GM18951 (cell line): ENCODE results near the gene TAF1L.
"Not testable (repeated sequence)": the region's sequence is repeated elsewhere in the genome, so short reads cannot be mapped to it uniquely, and the experiment has no call there.

Experiments used
- POLR2A ChIP-seq: IDR thresholded peaks from 4 replicates; pipeline ENCODE4 v1.6.1; 2011; ENCODE audit warnings: mild to moderate bottlenecking; ENCODE audit not compliant: insufficient read length, insufficient read depth; ENCODE audit errors: extremely low read depth
- in situ Hi-C: fragments of 300-500 bp; cut with MboI; formaldehyde crosslinking; loops from one replicate; pipeline ENCODE4 v1.12.0; 2022; ENCODE audit warnings: low sequenced_read_pairs, mixed read lengths, inconsistent platforms; ENCODE audit not compliant: unreplicated experiment

Gene TAF1L

DNA sequence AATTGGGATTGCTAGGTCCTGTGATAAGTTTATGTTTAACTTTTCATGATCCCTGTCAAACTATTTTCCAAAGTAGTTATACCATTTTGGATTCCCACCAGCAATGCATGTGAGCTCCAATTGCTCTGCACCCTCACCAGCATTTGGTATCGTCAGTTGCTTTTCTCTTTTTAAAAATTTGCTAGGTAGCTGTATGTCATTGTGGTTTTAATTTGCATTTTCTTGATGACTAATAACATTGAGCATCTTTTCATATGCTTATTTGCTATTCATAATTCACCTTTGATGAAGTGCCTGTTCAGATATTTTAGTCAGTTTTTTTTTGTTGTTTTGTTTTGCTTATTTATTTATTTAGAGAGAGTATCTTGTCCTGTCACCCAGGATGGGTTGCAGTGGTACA, 12.5 kb downstream of the TAF1L start:
- in situ Hi-C loops, result no loop called here
- no peak for TF ChIP-seq POLR2A

GRCh38 chr9:32618261-32618660, 17.2 kb downstream of the TAF1L start:
- no peak for TF ChIP-seq POLR2A
- in situ Hi-C loops, result no loop called here

- in situ Hi-C loops, result no loop called here
- no peak for TF ChIP-seq POLR2A
Measured at GRCh38 chr9:32606811-32607210, 28.7 kb downstream of the TAF1L start.

- in situ Hi-C loops, result no loop called here
- TF ChIP-seq POLR2A, result no peak
Measured at GRCh38 chr9:32603914-32604852, 31.3 kb downstream of the TAF1L start.

- in situ Hi-C loops, result not testable (repeated sequence)
Measured at GRCh38 chr9:32599021-32599420, 36.4 kb downstream of the TAF1L start.

- no peak for TF ChIP-seq POLR2A
- in situ Hi-C loops, result no loop called here
Measured at GRCh38 chr9:32596936-32597335, 38.5 kb downstream of the TAF1L start.

GRCh38 chr9:32596096-32596865, 39.2 kb downstream of the TAF1L start:
- in situ Hi-C loops, result no loop called here
- no peak for TF ChIP-seq POLR2A

DNA sequence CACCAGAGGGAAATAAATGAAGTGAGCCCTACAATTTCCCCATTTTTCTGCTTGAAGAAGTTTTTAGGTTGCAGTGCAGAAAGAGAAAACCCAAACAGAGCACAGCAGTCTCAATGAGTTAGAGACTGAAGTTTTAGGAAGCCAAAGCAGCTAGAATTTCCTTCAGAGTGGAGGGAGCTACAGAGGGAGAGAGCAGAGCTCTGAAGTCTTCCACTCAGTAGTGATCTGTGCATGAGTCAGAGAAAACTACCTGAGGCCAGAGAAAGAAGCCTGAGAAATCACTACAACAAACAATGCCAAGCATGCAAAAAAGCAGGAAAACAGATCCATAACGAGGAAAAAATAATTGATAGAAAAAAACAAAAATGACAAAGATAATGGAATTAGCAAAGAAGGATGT, 44.6 kb downstream of the TAF1L start:
- TF ChIP-seq POLR2A, result no peak
- in situ Hi-C loops, result no loop called here

DNA sequence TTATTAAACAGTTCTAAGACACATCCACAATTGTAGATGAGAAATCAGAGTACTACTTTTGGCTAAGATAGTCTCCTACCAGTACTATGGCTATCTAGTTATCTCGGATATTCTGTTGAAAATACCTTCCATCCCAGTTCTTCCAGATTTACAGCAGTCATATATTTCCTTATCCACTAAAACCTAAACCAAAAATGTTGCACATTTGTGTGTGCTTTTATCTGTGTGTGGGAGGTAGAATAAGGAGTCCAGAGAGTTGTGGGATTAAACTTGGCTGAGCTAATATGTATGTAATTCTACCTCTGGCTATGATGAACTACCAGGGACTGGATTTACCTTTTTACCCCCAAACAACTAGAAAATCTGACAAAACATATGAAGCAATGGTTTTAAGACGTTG, 45.0 kb downstream of the TAF1L start:
- no peak for TF ChIP-seq POLR2A
- in situ Hi-C loops, result no loop called here

GRCh38 chr9:32589083-32589723, 46.3 kb downstream of the TAF1L start:
- no peak for TF ChIP-seq POLR2A
- in situ Hi-C loops, result no loop called here

DNA sequence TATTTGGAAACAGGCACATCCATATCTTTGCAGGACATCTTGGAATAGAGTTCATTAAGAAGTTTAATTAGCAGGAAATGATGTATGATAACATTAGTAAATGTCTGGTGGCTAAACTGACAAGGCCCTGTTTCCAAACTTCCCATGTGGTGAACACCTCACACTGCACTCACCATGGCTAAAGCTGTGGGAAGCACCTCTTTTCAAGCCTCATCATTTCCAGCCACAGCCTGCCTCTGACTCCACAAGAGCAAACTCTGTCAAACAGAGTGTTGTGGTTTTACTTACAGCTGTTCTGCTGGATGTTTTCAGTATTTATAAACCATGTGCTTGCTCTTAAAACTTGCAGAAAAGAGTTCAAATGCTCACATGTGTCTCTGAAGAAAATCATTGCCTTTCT, 47.6 kb downstream of the TAF1L start:
- in situ Hi-C loops, result no loop called here
- TF ChIP-seq POLR2A, result no peak

DNA sequence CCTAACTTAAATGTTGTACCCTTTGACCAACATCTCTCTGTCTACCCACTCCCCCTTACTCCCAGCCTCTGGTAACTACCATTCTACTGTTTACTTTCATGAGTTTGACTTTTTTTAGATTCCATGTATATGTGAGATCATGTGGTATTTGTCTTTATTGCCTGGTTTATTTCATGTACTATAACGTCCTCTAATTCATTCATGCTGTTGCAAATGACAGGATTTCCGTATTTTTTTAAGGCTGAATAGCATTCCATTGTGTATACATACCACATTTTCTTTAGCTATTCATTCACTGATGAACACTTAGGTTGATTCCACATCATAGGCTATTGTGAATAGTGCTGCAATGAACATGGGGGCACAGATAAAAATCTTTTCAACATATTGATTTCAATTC, 50.7 kb downstream of the TAF1L start:
- TF ChIP-seq POLR2A, result no peak
- in situ Hi-C loops, result no loop called here

DNA sequence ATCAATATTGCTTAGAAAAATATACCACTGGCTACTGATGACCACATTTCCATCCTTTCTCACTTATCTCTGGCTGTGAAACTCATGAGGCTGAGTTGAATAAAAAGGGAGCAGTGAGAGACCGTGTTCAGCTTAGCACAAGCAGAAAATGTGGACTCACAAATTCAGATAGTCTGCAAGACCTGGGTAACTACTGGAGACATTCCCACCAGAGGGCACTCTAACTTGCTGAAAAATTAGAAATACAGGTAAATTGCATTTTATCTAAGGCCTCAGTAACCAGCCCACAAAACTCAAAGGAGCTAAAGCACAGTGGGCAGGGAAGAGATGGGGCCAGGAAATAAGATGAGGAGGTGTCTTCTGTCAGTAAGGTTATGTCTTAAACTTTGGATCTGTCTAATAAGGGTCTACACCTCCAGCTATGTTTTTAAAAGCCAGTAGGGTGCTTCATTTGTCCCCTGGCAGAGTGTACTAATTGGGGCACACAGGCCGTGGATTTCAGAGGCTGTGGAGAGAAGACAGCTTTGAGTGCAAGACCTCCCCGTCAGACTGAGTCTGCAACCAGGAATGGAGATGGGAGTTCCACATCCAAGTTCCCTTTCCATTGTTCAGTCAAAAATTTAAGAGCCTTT, 53.8 kb downstream of the TAF1L start:
- in situ Hi-C loops, result no loop called here
- no peak for TF ChIP-seq POLR2A
